GM12878 (cell line): Measurements from ENCODE around the gene TEKT5. TPM values are rescaled to one million over a fixed set of nuclear protein-coding genes. Genes with fewer than 3 reads are reported as not detected.

Experiments used
- ATAC-seq: fragments of 200-7000 bp; cut with Tn5 transposase; 3 replicates; pipeline ENCODE4 v1.9.1; 2020; ENCODE audit warnings: mild to moderate bottlenecking, moderate library complexity
- BruUV-seq: library from RNA; stranded (reverse); fragments of 400-500 nt; replicated peaks from 2 replicates; lab custom pipeline; 2021; lab: Mats Ljungman, UMichigan
- CTCF ChIA-PET: fragments of 300-600 bp; sonication (Branson Sonifier 250); formaldehyde crosslinking; extraction: SDS; loops from one replicate; lab custom pipeline; 2021; ENCODE audit warnings: inconsistent platforms; lab: Yijun Ruan, JAX
- POLR2A ChIA-PET: fragments of 350-600 bp; formaldehyde crosslinking; extraction: SDS; loops from one replicate; lab custom pipeline; 2021; ENCODE audit warnings: inconsistent platforms; lab: Charles Lee
- RAD21 ChIA-PET: fragments of 300-600 bp; sonication (Branson Sonifier 250); formaldehyde crosslinking; loops from one replicate; lab custom pipeline; 2023; ENCODE audit warnings: antibody characterized with exemption; ENCODE audit not compliant: unreplicated experiment; lab: Charles Lee
- SMC1A ChIA-PET: fragments of 300-600 bp; sonication (Branson Sonifier 250); formaldehyde crosslinking; loops from one replicate; lab custom pipeline; 2023; ENCODE audit not compliant: unreplicated experiment, uncharacterized antibody; lab: Charles Lee
- DNase-seq: peaks from one replicate; pipeline ENCODE4 v3.0.0-alpha.2; 2011; ENCODE audit warnings: low read depth, low spot score
- FAIRE-seq: peaks from 3 replicates; lab custom pipeline; 2011; peaks lifted over from hg19 to GRCh38; lab: Jason Lieb, UNC
- H2AFZ ChIP-seq: 2 replicates; pipeline ENCODE4 v1.6.0; 2011; ENCODE audit warnings: low read depth, low read length, control low read depth; ENCODE audit not compliant: control insufficient read depth
- H3K27ac ChIP-seq: 2 replicates; pipeline ENCODE4 v1.5.1; 2011; ENCODE audit warnings: control low read depth; ENCODE audit not compliant: control insufficient read depth, insufficient read depth
- H3K27me3 ChIP-seq, 2 experiments: replicated peaks in 1 of 2; 2 replicates each; pipeline versions ENCODE4 v1.6.0 to v1.6.1; 2011; ENCODE audit warnings: low read length in 1 of 2; ENCODE audit not compliant: control insufficient read depth in 2 of 2, insufficient read depth in 2 of 2
- H3K36me3 ChIP-seq, 2 experiments: 2 replicates each; pipeline ENCODE4 v1.5.1; 2011; ENCODE audit warnings: low read length in 1 of 2; ENCODE audit not compliant: control insufficient read depth in 2 of 2, insufficient read depth in 2 of 2
- H3K4me1 ChIP-seq: 2 replicates; pipeline ENCODE4 v1.6.1; 2011; ENCODE audit warnings: mild to moderate bottlenecking, low read length, moderate library complexity, mixed read lengths; ENCODE audit not compliant: control insufficient read depth, insufficient read depth
- H3K4me2 ChIP-seq: 2 replicates; pipeline ENCODE4 v1.6.0; 2011; ENCODE audit warnings: control low read depth; ENCODE audit not compliant: control insufficient read depth, insufficient read depth
- H3K4me3 ChIP-seq: fragments of 200-600 bp; sonication (generic); 2 replicates; pipeline ENCODE4 v1.5.1; 2016
- H3K79me2 ChIP-seq: 2 replicates; pipeline ENCODE4 v1.6.0; 2011; ENCODE audit warnings: low read length; ENCODE audit not compliant: control insufficient read depth, insufficient read depth
- H3K9ac ChIP-seq: 2 replicates; pipeline ENCODE4 v1.8.0; 2011; ENCODE audit warnings: low read length, control low read depth, mixed read lengths; ENCODE audit not compliant: control insufficient read depth, insufficient read depth
- H3K9me3 ChIP-seq: replicated peaks from 3 replicates; pipeline ENCODE4 v1.5.1; 2011; ENCODE audit warnings: mild to moderate bottlenecking, low read length; ENCODE audit not compliant: control insufficient read depth, insufficient read depth
- H4K20me1 ChIP-seq: 2 replicates; pipeline ENCODE4 v1.6.0; 2011; ENCODE audit not compliant: control insufficient read depth, insufficient read depth
- ASH2L ChIP-seq: fragments of 300-600, 200-600 bp; sonication (generic); IDR thresholded peaks from 2 replicates; pipeline ENCODE4 v1.6.1; 2017; ENCODE audit warnings: low read depth, mild to moderate bottlenecking, borderline replicate concordance
- CBX5 ChIP-seq: sonication (generic); IDR thresholded peaks from 2 replicates; pipeline ENCODE4 v1.6.1; 2016; ENCODE audit warnings: low read depth, moderate library complexity, mild to moderate bottlenecking, inconsistent platforms
- CTCF ChIP-seq, 3 experiments: IDR thresholded peaks in 2 of 3; conservative IDR thresholded peaks in 1 of 3; 2 replicates each; pipeline ENCODE4 v1.5.1; 2011; ENCODE audit warnings: low read depth in 3 of 3, low read length in 3 of 3, mild to moderate bottlenecking in 3 of 3, control low read depth in 2 of 3, moderate library complexity in 2 of 3, inconsistent platforms in 1 of 3, mixed read lengths in 1 of 3; ENCODE audit not compliant: control insufficient read depth in 2 of 3, insufficient read depth in 1 of 3; ENCODE audit errors: extremely low read depth in 1 of 3
- ESRRA ChIP-seq: IDR thresholded peaks from 2 replicates; pipeline ENCODE4 v1.6.1; 2012; ENCODE audit warnings: mild to moderate bottlenecking, low read length, improper control_type of control experiment
- MYC ChIP-seq: IDR thresholded peaks from 2 replicates; pipeline ENCODE4 v1.6.1; 2011; ENCODE audit warnings: mild to moderate bottlenecking, low read length, moderate library complexity, inconsistent platforms; ENCODE audit not compliant: insufficient read depth, insufficient replicate concordance, insufficient read length, severe bottlenecking
- NFXL1 ChIP-seq: fragments of 450-650 bp; IDR thresholded peaks from 2 replicates; pipeline ENCODE4 v1.6.1; 2017; ENCODE audit warnings: antibody characterized with exemption, mild to moderate bottlenecking, borderline replicate concordance
- SUPT20H ChIP-seq: IDR thresholded peaks from 2 replicates; pipeline ENCODE4 v1.6.1; 2011; ENCODE audit warnings: low read depth, mild to moderate bottlenecking, low read length, moderate library complexity, borderline replicate concordance; ENCODE audit not compliant: control insufficient read depth
- YBX1 ChIP-seq: fragments of 450-650 bp; IDR thresholded peaks from 2 replicates; pipeline ENCODE4 v1.6.1; 2016; ENCODE audit warnings: antibody characterized with exemption
- ZZZ3 ChIP-seq: IDR thresholded peaks from 2 replicates; pipeline ENCODE4 v1.6.1; 2011; ENCODE audit warnings: low read depth; ENCODE audit not compliant: control insufficient read depth, insufficient read length
- WGBS: methylation state at CpG from one replicate; pipeline ENCODE4 v1.1.6; 2016; ENCODE audit warnings: low lambda C conversion rate; ENCODE audit not compliant: insufficient replicate concordance, insufficient coverage; ENCODE audit errors: missing lambda C conversion rate; 5-methylcytosine and 5-hydroxymethylcytosine counted together
- in situ Hi-C: fragments of 300-500 bp; cut with MboI; formaldehyde crosslinking; loops from 9 replicates; pipeline ENCODE4 v1.14.3; 2018; ENCODE audit warnings: mixed read lengths
- intact Hi-C: fragments of 100-400 bp; cut with micrococcal nuclease; formaldehyde crosslinking; loops from one replicate; pipeline ENCODE4 v1.14.2; 2022; ENCODE audit not compliant: unreplicated experiment
- polyA plus RNA-seq, 11 experiments: library from polyadenylated mRNA; depleted of rRNA in 4 of 11; unstranded in 6 of 11; stranded (reverse) in 5 of 11; fragments of >200 nt; fragmentation: Nextera tagmentation in 4 of 11; fragmentation: Illumina TruSeq in 1 of 11; extraction: Ambion mirVana in 4 of 11; extraction: Trizol in 1 of 11; gene quantifications; 1 replicate in 1 of 11; 2 replicates in 10 of 11; pipeline versions ENCODE4 v1.2.1 to v1.2.3, GENCODE V29; 2011 to 2016; ENCODE audit warnings: inconsistent platforms in 2 of 11, missing spikeins in 2 of 11, low read depth in 1 of 11
- total RNA-seq, 4 experiments: library from RNA; depleted of rRNA in 3 of 4; stranded (reverse); fragments of >200 nt in 3 of 4; fragmentation: Illumina TruSeq in 1 of 4; extraction: Trizol in 1 of 4; gene quantifications; 2 replicates each; pipeline versions ENCODE4 v1.2.1 to v1.2.3, GENCODE V29; 2013 to 2021
- TF ChIP-seq, protein P1 (sequence below): fragments of 450-650 bp; IDR thresholded peaks from 2 replicates; pipeline ENCODE4 v1.6.1; 2018; ENCODE audit warnings: borderline replicate concordance, mild to moderate bottlenecking; ENCODE audit not compliant: partially characterized antibody

TEKT5 gene
- total and polyA plus RNA-seq, 10 of the 15 experiments (the other 5 are each of a cell fraction or from before 2014, with no cell fraction given): 0.19 to 2.2 (median 0.68) TPM; not detected in 1

GRCh38 chr16:10607157-10607556 lies 87.6 kb downstream of the TEKT5 start:
- no peak overlapping the region for H2AFZ ChIP-seq
- no peaks in the 10 kb centered on the region; a peak in 2 of 4 replicates for H3K27me3 ChIP-seq
- H3K27ac ChIP-seq: no peak overlapping the region
- BruUV-seq: no TSS peak
- no peak for TF ChIP-seq SUPT20H
- TF ChIP-seq ESRRA: no peak
- no peak for TF ChIP-seq NFXL1
- no peak for TF ChIP-seq MYC
- TF ChIP-seq CTCF (IDR thresholded peaks at IDR 0.05 in 2 of 3, conservative IDR thresholded peaks at IDR 0.05 in 1 of 3; ENCODE audit: control insufficient read depth in 2 of 3, extremely low read depth in 1 of 3, insufficient read depth in 1 of 3, low read depth in 3 of 3, low read length in 3 of 3): no peak
- TF ChIP-seq ASH2L: no peak
- TF ChIP-seq CBX5: no peak
- TF ChIP-seq ZZZ3: no peak
- no peak for TF ChIP-seq YBX1
- TF ChIP-seq, protein P1, sequence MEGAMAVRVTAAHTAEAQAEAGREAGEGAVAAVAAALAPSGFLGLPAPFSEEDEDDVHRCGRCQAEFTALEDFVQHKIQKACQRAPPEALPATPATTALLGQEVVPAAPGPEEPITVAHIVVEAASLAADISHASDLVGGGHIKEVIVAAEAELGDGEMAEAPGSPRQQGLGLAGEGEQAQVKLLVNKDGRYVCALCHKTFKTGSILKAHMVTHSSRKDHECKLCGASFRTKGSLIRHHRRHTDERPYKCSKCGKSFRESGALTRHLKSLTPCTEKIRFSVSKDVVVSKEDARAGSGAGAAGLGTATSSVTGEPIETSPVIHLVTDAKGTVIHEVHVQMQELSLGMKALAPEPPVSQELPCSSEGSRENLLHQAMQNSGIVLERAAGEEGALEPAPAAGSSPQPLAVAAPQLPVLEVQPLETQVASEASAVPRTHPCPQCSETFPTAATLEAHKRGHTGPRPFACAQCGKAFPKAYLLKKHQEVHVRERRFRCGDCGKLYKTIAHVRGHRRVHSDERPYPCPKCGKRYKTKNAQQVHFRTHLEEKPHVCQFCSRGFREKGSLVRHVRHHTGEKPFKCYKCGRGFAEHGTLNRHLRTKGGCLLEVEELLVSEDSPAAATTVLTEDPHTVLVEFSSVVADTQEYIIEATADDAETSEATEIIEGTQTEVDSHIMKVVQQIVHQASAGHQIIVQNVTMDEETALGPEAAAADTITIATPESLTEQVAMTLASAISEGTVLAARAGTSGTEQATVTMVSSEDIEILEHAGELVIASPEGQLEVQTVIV: no peak
- ChIA-PET POLR2A (no interaction called here), RAD21 (no interaction called here), CTCF (no interaction called here), SMC1A (interaction anchor here (0.5 kb wide), 1 partner anchor 110 kb away, joined by 3 read pairs; no protein-coding TSS in a partner anchor)
- intact Hi-C loops (no loop called here), in situ Hi-C loops (no loop called here)
- no peak overlapping the region for H3K4me3 ChIP-seq
- no peaks in the 10 kb centered on the region for H3K36me3 ChIP-seq
- no peak overlapping the region for H3K4me2 ChIP-seq
- ATAC-seq (no peak), DNase-seq (no peak), FAIRE-seq (no peak)
- no peaks in the 10 kb centered on the region for H4K20me1 ChIP-seq
- no peaks in the 10 kb centered on the region for H3K4me1 ChIP-seq
- no peaks in the 10 kb centered on the region for H3K79me2 ChIP-seq
- 17% methylated on average over 3 of the region's 3 CpGs for WGBS
- no peaks in the 10 kb centered on the region for H3K9me3 ChIP-seq
- H3K9ac ChIP-seq: no peak overlapping the region
